ENCODE results near the gene ZNF385C. TPM values are rescaled to one million over a fixed set of nuclear protein-coding genes. Genes with fewer than 3 reads are reported as not detected.

The ZNF385C gene
- total RNA-seq, 2 experiments from 2014 or later = 0.67 to 0.85 TPM

- Histone ChIP-seq H3K4me3 (ENCODE audit: low read depth, low read length, poor library complexity, severe bottlenecking) (peak overlapping the region; percentile 56), H4K20me1 (ENCODE audit: insufficient read depth, low read length) (no peaks in the 10 kb centered on the region), H3K27ac (ENCODE audit: low read depth, low read length, poor library complexity, severe bottlenecking) (no peak overlapping the region), H2AFZ (ENCODE audit: low read length) (no peak overlapping the region), H3K4me1 (ENCODE audit: insufficient read depth, low read length, poor library complexity, severe bottlenecking) (peaks cover 31% of the 10 kb centered on the region), H3K79me2 (ENCODE audit: insufficient read depth, low read depth, low read length) (no peaks in the 10 kb centered on the region), H3K9me3 (ENCODE audit: low read length) (no peaks in the 10 kb centered on the region), H3K9me2 (ENCODE audit: insufficient read depth, low read length) (no peaks in the 10 kb centered on the region), H3K36me3 (ENCODE audit: insufficient read depth, low read length) (no peaks in the 10 kb centered on the region), H3K4me2 (ENCODE audit: low read length) (peak overlapping the region; percentile 65)
- ChIA-PET POLR2A (interaction anchor here (1.6 kb wide), 1 partner anchor 90 kb away, joined by 3 read pairs; the partner anchor contains the start of gene DNAJC7), CTCF (ENCODE audit: unreplicated experiment) (no interaction called here)
- TF ChIP-seq CTCF (conservative IDR thresholded peaks at IDR 0.05; ENCODE audit: low read length) = no peak
- no peak for TF ChIP-seq EZH2phosphoT487 (IDR thresholded peaks at IDR 0.05; ENCODE audit: borderline replicate concordance, low read depth, low read length)
- no TSS peak for BruUV-seq (replicated peaks)
- intact Hi-C loops (cut with micrococcal nuclease; ENCODE audit: unreplicated experiment) = no loop called here
- no peak for DNase-seq (ENCODE audit: low spot score)
Measured at GRCh38 chr17:42107124-42107523, 8.9 kb upstream of the ZNF385C start.

GRCh38 chr17:42106009-42106408, 7.7 kb upstream of the ZNF385C start:
- ChIA-PET CTCF (ENCODE audit: unreplicated experiment) (no interaction called here), POLR2A (interaction anchor here (0.6 kb wide), 2 partner anchors 84 to 604 kb away, joined by 4 to 5 read pairs; no protein-coding TSS in a partner anchor)
- no peaks in the 10 kb centered on the region for H3K9me2 ChIP-seq (ENCODE audit: insufficient read depth, low read length)
- DNase-seq (ENCODE audit: low spot score) = no peak
- H3K4me2 ChIP-seq (ENCODE audit: low read length) = no peak overlapping the region
- TF ChIP-seq CTCF (conservative IDR thresholded peaks at IDR 0.05; ENCODE audit: low read length) = no peak
- TF ChIP-seq EZH2phosphoT487 (IDR thresholded peaks at IDR 0.05; ENCODE audit: borderline replicate concordance, low read depth, low read length) = no peak
- H2AFZ ChIP-seq (ENCODE audit: low read length) = no peak overlapping the region
- peaks cover 21% of the 10 kb centered on the region for H3K4me1 ChIP-seq (ENCODE audit: insufficient read depth, low read length, poor library complexity, severe bottlenecking)
- no TSS peak for BruUV-seq (replicated peaks)
- no peaks in the 10 kb centered on the region for H4K20me1 ChIP-seq (ENCODE audit: insufficient read depth, low read length)
- no peak overlapping the region for H3K27ac ChIP-seq (ENCODE audit: low read depth, low read length, poor library complexity, severe bottlenecking)
- H3K9me3 ChIP-seq (ENCODE audit: low read length) = no peaks in the 10 kb centered on the region
- H3K4me3 ChIP-seq (ENCODE audit: low read depth, low read length, poor library complexity, severe bottlenecking) = no peak overlapping the region
- intact Hi-C loops (cut with micrococcal nuclease; ENCODE audit: unreplicated experiment) = no loop called here
- no peaks in the 10 kb centered on the region for H3K79me2 ChIP-seq (ENCODE audit: insufficient read depth, low read depth, low read length)
- H3K36me3 ChIP-seq (ENCODE audit: insufficient read depth, low read length) = no peaks in the 10 kb centered on the region

GRCh38 chr17:42104264-42104663, 6.0 kb upstream of the ZNF385C start:
- CTCF ChIA-PET (ENCODE audit: unreplicated experiment) = interaction anchor here (0.7 kb wide), 1 partner anchor 147 kb away, joined by 3 read pairs; no protein-coding TSS in a partner anchor
- no peak overlapping the region for H2AFZ ChIP-seq (ENCODE audit: low read length)
- BruUV-seq (replicated peaks) = no TSS peak
- H3K79me2 ChIP-seq (ENCODE audit: insufficient read depth, low read depth, low read length) = no peaks in the 10 kb centered on the region
- POLR2A ChIA-PET = no interaction called here
- H3K9me3 ChIP-seq (ENCODE audit: low read length) = no peaks in the 10 kb centered on the region
- no peaks in the 10 kb centered on the region for H3K9me2 ChIP-seq (ENCODE audit: insufficient read depth, low read length)
- no peak for DNase-seq (ENCODE audit: low spot score)
- peaks cover 14% of the 10 kb centered on the region for H3K4me1 ChIP-seq (ENCODE audit: insufficient read depth, low read length, poor library complexity, severe bottlenecking)
- intact Hi-C loops (cut with micrococcal nuclease; ENCODE audit: unreplicated experiment) = loop anchor here (5.0 kb wide), 1 partner anchor 37 kb away; no protein-coding TSS in a partner anchor
- H3K4me2 ChIP-seq (ENCODE audit: low read length) = no peak overlapping the region
- no peak overlapping the region for H3K27ac ChIP-seq (ENCODE audit: low read depth, low read length, poor library complexity, severe bottlenecking)
- H4K20me1 ChIP-seq (ENCODE audit: insufficient read depth, low read length) = no peaks in the 10 kb centered on the region
- no peak overlapping the region for H3K4me3 ChIP-seq (ENCODE audit: low read depth, low read length, poor library complexity, severe bottlenecking)
- no peaks in the 10 kb centered on the region for H3K36me3 ChIP-seq (ENCODE audit: insufficient read depth, low read length)
- TF ChIP-seq EZH2phosphoT487 (IDR thresholded peaks at IDR 0.05; ENCODE audit: borderline replicate concordance, low read depth, low read length) = no peak
- no peak for TF ChIP-seq CTCF (conservative IDR thresholded peaks at IDR 0.05; ENCODE audit: low read length)

All from OCI-LY7 (cell line).